NCI-H526 treated with DMSO at 0.1 percent for 48 hours (cell line): ENCODE measurements around the gene ESR1.
"Not testable (repeated sequence)": the region's sequence is repeated elsewhere in the genome, so short reads cannot be mapped to it uniquely, and the experiment has no call there.

Source experiments
- DNase-seq: peaks from one replicate; lab custom pipeline; 2025; lab: John Stamatoyannopoulos, UW

ESR1 gene

DNA sequence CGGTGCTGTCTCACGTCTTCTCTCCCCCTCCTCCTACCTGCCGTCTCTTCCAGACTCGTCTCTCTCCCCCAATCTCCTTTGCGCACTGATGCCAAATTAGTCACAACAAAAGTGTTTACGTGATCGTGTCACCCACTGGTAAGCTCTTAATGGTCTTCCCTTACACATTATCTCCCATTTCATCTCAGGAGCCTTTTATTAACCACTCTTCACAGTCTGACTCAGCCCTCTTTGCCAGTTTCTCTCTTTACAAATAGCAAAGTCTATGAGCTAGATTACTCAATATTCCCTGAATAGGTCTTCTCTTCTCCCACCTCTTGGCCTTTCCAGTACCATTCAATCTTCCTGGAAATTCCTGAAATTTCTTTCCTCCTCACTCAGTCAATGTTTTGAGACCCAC, 247.0 kb downstream of the ESR1 start:
- no peak for DNase-seq

DNA sequence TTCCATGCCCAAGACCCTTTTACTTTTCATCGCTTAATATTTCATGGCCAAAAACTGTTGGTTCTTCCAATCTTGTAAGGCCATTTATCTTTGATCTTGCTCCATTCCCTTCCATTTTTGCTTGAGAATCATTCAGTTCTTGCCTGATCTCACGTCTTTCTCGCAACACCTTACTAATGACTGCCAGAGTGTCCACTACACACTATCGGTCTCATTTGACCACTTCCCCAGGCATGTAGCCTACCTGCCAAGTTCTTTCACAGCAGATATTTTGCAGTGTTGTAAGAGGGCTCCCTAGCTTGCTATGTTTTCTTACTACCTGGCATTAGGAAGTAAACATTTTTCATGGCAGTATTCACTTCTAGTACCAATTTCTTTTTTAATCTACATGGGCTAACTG, 248.0 kb downstream of the ESR1 start:
- DNase-seq = no peak

DNA sequence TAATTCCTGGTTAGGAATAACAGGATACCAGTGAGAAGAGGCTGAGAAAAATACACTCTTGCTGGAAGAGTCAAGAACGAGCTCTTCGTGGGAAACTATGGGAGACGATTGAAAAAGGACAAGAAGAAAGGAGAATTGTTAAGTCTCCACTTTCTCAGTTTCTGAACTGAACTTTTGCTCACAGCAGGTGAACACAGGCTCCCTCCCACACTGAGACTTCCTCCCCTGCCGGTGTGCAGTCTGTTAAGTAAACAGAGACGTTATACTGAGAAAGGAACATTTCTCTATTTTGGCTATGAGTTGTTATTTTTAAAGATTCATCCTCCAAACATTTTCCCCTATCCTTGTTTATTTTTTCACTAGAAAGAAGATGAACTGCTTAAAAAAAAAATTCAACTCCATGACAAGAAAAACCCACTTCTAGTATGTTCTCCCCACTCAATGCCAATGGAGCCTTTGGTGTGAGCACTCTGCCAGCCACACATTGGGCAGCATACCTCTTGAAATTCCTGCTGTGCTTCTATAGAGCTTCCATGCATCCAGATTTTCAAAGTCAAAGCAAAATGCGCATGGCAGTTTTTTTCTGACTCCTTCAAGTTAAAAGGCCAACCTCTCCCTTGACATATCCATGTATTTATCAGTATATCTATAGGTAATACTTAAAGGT, 250.5 kb downstream of the ESR1 start:
- DNase-seq = no peak

- DNase-seq = no peak
Observed at GRCh38 chr6:152059909-152060308, 252.4 kb downstream of the ESR1 start.

GRCh38 chr6:152062476-152062875, 255.0 kb downstream of the ESR1 start:
- DNase-seq = no peak

GRCh38 chr6:152063170-152063921, 255.9 kb downstream of the ESR1 start:
- DNase-seq = no peak

DNA sequence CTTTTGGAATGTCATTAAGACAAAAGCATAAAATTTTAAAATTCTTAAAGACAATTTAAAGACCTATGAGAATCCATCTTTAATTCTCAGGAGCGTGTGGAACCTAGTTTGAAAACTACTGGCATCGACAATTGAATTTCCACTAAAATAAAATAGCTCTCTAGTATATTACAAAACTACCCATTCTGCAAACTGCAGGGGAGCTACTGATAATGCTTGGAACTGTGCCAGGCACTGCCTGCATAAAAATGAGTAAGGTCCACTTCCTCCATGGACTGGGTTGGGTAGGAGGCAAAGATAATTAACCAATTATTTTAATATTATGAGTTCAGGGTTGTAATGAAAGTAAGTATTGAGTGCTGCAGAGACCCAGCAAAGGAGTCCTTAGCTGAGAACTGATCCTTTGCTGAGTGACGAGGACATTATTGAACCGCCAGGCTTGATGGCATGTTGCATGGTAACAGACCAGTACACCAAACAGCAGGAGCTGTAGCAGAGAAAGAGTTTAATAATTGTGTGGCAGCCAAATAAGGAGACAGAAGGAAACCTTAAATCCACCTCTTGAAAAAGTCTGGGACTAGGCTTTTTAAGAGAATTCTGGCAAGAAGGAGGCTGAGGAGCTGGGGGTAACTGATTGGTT, 261.3 kb downstream of the ESR1 start:
- no peak for DNase-seq

DNA sequence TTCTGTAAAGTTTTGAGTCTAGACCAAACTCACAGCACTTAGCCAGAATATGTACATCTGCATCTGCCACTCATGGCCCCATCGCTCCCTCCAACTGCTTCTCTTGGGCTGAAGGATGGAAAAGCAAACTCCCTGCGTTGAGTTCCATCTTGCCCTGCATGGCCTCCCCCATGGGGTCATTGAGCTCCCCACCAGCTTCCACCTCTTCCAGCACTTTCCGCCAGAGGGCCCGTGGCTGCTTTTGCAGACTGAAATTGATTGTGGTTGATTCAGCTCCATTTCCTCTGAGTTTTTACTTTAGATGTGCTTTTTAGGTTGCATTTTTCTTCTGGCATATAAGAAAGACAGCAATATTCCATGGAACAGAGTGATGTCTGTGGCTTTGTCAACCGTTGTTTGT, 263.1 kb downstream of the ESR1 start:
- DNase-seq = no peak

GRCh38 chr6:152071318-152071717, 263.8 kb downstream of the ESR1 start:
- no peak for DNase-seq

- no peak for DNase-seq
Observed at GRCh38 chr6:152071843-152072242, 264.4 kb downstream of the ESR1 start.

- DNase-seq = not testable (repeated sequence)
Observed at GRCh38 chr6:152076242-152076641, 268.8 kb downstream of the ESR1 start.

- no peak for DNase-seq
Observed at GRCh38 chr6:152078001-152078400, 270.5 kb downstream of the ESR1 start.

- no peak for DNase-seq
Observed at GRCh38 chr6:152078804-152079203, 271.3 kb downstream of the ESR1 start.

GRCh38 chr6:152085451-152085921, 278.0 kb downstream of the ESR1 start:
- DNase-seq = no peak

DNA sequence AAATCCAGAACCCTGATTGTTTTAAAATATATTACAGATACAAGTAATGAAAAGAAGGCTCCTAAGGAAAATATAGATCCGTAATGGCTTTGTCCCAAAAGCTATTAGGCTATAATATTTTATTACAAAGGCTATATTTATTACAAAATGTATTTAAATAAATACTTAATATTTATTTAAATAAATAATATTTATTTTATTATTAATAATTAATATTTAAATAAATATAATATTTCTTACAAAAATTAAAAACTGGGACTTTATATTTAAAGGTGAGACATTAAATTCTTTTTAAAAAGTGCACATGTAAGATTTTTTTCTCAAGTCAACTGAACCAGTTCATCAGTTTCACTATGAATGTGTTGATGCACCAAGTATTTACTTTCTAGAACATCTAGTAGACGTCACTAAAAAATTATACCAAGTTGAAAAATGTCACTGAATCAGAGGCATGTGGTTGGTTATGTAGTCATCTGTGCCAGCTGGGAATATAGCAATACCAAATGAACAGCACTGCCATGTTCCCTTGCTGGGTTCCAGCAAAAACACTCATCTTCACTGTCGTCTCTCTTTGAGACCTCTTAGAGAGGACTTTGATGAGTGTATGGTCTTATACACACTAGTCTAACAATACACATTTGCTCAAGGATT, 278.9 kb downstream of the ESR1 start:
- no peak for DNase-seq

DNA sequence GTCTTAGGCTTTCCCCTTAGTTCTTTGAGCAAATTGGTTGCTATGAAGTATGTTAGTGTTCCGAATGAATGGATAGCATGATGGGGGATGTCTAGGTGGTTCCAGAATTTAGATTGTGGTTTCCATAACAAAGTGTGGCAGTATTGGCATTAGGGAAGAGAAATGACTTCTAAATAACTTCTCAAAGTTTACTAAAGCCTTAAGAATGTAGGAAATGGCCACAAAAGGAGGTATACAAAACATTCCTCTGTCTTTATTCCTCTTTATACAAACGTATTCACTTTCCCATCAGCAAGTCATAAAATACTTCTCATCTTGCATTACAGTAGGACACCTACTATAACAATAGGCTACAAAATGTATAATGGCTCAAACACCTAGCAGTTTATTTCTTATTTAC, 279.6 kb downstream of the ESR1 start:
- DNase-seq = no peak

DNA sequence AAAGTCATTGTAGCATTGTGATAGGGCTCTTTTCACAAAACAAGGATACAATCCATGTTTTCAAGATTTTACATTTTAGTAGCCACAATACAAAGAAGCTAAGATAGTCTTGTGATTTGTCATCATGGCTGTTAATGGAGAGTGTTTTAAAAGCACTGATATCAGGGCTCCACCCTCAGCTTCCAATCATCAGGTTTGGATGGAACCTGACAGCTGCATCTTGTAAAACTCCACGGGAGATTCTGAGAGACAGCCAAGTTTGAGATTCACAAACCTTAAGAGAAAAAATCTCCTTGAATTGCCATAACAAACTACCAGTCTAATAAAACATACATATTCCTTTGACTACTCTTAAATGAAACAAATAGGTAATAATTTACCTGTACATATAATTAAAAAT, 280.2 kb downstream of the ESR1 start:
- no peak for DNase-seq

DNA sequence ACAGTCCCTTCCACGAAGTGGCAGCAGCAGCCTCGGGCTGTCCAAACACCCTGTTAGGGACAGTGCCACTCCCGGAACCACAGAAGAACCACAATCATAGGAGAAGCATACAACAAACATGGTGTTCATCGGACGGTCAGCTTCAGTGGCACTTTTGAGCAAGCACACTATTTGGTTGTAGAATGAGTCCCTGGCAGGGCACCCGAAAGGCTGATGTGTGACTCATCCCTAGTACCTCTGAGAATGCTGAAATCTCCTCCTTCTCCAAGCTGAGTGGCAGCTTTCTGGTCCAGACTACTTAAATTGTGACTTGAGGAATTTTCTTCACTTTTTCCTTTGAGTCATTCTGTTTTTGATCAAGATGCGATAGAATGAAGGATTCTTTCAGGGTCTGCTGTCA, 282.5 kb downstream of the ESR1 start:
- no peak for DNase-seq

DNA sequence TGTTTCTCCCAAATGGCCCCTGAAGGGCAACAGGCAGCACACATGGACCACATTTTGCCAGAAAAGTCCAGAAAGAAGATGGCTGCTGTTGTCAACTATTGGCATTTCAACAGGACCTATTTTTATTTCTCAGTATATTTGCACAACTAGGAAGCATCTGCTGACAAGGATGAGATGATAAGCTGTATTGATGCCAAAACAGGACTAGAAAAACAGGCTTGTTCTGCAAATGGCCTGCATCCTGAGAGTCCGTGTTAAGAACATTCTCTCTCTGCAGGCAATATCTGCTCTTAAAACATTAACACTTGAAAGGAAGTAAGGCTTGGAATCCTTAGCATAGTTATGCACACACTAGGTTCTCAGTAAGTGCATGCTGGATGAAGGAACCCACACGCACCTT, 283.7 kb downstream of the ESR1 start:
- DNase-seq = no peak

DNA sequence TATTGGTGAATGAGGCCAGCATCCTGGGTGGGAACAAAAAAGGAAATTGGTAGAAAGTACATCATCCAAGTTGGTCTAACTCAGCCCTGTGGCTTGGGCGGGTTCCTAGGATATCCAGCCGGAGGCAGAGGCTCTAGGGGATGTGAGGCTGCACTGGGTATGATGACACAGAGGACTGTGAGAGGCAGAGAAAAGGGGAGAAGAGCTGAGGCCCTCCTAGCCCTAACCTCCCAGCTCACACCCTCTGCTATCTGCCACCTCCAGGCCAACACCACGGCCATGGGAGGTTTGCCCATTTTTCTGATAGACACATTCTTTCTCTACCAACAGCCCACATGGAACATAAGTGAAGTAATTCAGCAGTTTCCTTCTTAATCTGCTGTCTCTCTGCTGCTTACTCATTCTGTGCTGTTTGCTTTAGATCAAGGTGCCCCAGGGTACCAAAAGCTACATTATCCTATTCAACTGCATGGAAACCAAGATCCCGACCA, 284.4 kb downstream of the ESR1 start:
- DNase-seq = no peak

GRCh38 chr6:152093711-152094110, 286.2 kb downstream of the ESR1 start:
- no peak for DNase-seq

DNA sequence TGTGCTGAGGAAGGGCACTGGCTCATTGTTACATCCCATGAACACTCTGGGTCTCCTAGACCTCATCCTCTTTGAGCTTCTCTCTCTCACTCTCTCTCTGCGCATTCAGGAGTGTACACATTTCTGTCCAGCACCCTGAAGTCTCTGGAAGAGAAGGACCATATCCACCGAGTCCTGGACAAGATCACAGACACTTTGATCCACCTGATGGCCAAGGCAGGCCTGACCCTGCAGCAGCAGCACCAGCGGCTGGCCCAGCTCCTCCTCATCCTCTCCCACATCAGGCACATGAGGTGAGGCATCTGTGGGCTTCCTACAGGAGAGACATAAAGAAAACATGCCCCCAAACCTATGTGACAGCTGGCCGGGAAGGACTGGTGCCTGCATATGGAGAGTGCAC, 286.8 kb downstream of the ESR1 start:
- DNase-seq = no peak
